Measurements from ENCODE around the gene KRTAP26-1. TPM values are rescaled to one million over a fixed set of nuclear protein-coding genes. Genes with fewer than 3 reads are reported as not detected.

The KRTAP26-1 gene
- not detected for polyA plus RNA-seq (2013, experiment 1 of 2)
- not detected for polyA plus RNA-seq (2013, experiment 2 of 2)

GRCh38 chr21:30320215-30320614 lies at the start of gene KRTAP26-1:
Gene KRTAP26-1, minus strand, starts transcription at chr21:30320315. Its CDS starts 280 bp downstream, at chr21:30320035.
- no peak within 1 kb of the TSS for H3K9ac ChIP-seq (ENCODE audit: low read depth, low read length)
- no peaks in the 10 kb centered on the region for H3K36me3 ChIP-seq (ENCODE audit: insufficient read depth, low read length)
- H3K4me3 ChIP-seq (ENCODE audit: low read length), result no peak within 1 kb of the TSS
- H3K27ac ChIP-seq (ENCODE audit: low read depth, low read length), result no peak within 1 kb of the TSS
- H3K4me1 ChIP-seq (ENCODE audit: insufficient read depth, low read length), result no peaks in the 10 kb centered on the region
- H3K9me3 ChIP-seq (ENCODE audit: insufficient read depth, low read depth, low read length), result no peaks in the 10 kb centered on the region
- H3K27me3 ChIP-seq (ENCODE audit: insufficient read depth, low read length), result no peaks in the 10 kb centered on the region
- WGBS, result 94% methylated on average over 2 of the region's 2 CpGs

- 95% methylated on average over 2 of the region's 3 CpGs for WGBS
- H3K9me3 ChIP-seq (ENCODE audit: insufficient read depth, low read depth, low read length), result no peaks in the 10 kb centered on the region
- no peak overlapping the region for H3K9ac ChIP-seq (ENCODE audit: low read depth, low read length)
- H3K27ac ChIP-seq (ENCODE audit: low read depth, low read length), result no peak overlapping the region
- no peaks in the 10 kb centered on the region for H3K27me3 ChIP-seq (ENCODE audit: insufficient read depth, low read length)
- H3K4me3 ChIP-seq (ENCODE audit: low read length), result no peak overlapping the region
- H3K36me3 ChIP-seq (ENCODE audit: insufficient read depth, low read length), result no peaks in the 10 kb centered on the region
- no peaks in the 10 kb centered on the region for H3K4me1 ChIP-seq (ENCODE audit: insufficient read depth, low read length)
These were observed 35.8 kb upstream of the KRTAP26-1 start for GRCh38 chr21:30355906-30356305.

DNA sequence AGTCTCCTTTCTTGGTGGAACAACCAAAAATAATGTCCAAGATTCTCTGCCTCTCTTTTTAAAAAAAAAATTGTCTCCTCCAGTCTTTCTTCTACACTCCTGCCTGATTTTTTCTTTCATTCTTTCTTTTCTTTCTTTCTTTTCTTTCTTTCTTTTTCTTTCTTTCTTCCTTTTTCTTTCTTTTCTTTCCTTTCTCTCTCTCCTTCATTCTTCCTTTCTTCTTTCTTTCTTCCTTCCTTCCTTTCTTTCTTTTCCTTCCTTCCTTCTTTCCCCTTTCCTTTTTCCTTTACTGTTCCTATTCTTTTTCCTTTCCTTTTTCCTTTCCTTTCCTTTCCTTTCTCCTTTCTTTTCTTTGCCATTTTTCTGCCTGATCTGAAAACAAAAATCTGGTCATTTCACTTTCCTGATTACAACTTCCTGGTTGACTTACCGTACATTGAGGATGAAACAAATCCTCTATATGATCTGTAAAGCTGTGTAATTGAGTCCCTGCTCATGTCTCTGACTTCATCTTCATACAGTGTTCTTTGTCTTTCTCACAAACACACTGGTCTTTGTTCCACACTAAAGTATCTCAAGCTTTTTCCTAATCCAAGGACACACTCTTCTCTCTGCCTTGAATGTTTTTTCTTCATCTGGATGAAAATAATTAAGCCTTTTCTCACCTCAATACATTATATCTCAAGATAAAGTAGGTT lies 34.3 kb upstream of the KRTAP26-1 start:
- Histone ChIP-seq H3K9me3 (ENCODE audit: insufficient read depth, low read depth, low read length) (no peaks in the 10 kb centered on the region), H3K9ac (ENCODE audit: low read depth, low read length) (no peak overlapping the region), H3K27ac (ENCODE audit: low read depth, low read length) (no peak overlapping the region), H3K4me3 (ENCODE audit: low read length) (no peak overlapping the region), H3K4me1 (ENCODE audit: insufficient read depth, low read length) (peaks cover 7% of the 10 kb centered on the region), H3K27me3 (ENCODE audit: insufficient read depth, low read length) (no peaks in the 10 kb centered on the region), H3K36me3 (ENCODE audit: insufficient read depth, low read length) (no peaks in the 10 kb centered on the region)
- WGBS, result 100% methylated on average over 1 of the region's 1 CpG

DNA sequence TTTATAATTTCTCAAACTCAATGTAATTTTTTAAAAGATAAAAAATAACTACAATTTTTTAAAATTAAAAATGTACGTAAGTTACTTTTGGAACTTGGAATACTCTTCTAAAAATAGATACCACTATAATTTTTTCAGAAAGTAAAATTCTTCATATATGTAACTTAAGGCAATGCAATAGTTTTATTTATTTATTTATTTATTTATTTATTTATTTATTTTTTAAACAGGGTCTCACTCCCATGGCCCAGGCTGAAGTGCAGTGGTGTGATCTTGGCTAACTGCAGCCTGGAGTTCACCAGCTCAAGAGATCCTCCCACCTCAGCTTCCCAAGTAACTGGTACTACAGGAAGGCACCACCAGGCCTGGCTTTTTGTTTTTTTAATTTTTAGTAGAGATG lies 31.4 kb upstream of the KRTAP26-1 start:
- H3K4me3 ChIP-seq (ENCODE audit: low read length), result no peak overlapping the region
- no peaks in the 10 kb centered on the region for H3K9me3 ChIP-seq (ENCODE audit: insufficient read depth, low read depth, low read length)
- peaks cover 13% of the 10 kb centered on the region for H3K4me1 ChIP-seq (ENCODE audit: insufficient read depth, low read length)
- no peaks in the 10 kb centered on the region for H3K36me3 ChIP-seq (ENCODE audit: insufficient read depth, low read length)
- no peak overlapping the region for H3K9ac ChIP-seq (ENCODE audit: low read depth, low read length)
- WGBS, result no CpG with 5 or more reads among the region's 1 CpG
- no peak overlapping the region for H3K27ac ChIP-seq (ENCODE audit: low read depth, low read length)
- no peaks in the 10 kb centered on the region for H3K27me3 ChIP-seq (ENCODE audit: insufficient read depth, low read length)

DNA sequence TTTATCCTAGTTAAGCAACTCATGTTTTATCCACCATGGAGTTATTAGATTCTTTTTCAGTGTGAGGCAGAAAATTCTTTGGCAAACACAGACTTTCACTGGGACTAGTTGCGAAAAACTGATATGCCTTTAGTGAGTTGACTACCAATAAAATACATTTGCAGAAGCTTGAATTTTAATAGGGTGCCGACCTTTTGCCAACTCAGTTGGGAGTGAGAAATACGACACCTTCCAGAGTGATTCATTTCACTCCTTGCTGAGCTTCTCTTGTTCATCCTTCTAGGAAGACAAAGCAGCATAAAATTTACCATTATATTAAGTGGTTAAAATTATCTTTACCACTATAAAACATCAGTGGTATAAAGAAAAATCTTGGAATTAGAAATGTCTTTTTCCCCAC lies 29.5 kb upstream of the KRTAP26-1 start:
- Histone ChIP-seq H3K4me3 (ENCODE audit: low read length) (no peak overlapping the region), H3K4me1 (ENCODE audit: insufficient read depth, low read length) (peaks cover 13% of the 10 kb centered on the region), H3K9me3 (ENCODE audit: insufficient read depth, low read depth, low read length) (no peaks in the 10 kb centered on the region), H3K36me3 (ENCODE audit: insufficient read depth, low read length) (no peaks in the 10 kb centered on the region), H3K9ac (ENCODE audit: low read depth, low read length) (no peak overlapping the region), H3K27ac (ENCODE audit: low read depth, low read length) (0 out of 2 replicates have a peak overlapping the region, but pooled peaks have one; percentile 25), H3K27me3 (ENCODE audit: insufficient read depth, low read length) (no peaks in the 10 kb centered on the region)
- WGBS, result 66% methylated on average over 3 of the region's 3 CpGs

DNA sequence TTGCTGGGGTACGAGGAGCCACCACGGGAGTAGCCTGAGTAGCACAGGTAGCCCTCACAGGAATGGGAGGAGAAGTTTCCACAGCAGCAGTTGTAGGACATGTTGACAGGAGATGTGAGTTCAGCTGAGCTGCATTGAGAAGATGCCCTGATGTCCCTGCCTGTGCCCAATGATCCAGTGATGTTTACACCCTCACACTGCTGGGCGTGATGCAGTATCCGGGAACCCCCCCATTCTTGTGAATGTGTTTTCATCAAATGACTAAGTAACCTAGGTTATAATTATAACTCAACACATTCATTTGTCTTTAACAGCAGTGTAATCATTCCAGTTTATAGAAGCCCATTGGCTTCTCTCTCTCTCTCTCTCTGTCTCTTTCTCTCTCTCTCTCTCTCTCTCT lies 28.4 kb upstream of the KRTAP26-1 start, which contains the start of gene KRTAP23-1:
TSS of gene KRTAP23-1 (minus strand) at position 101 of the 400 bp plus-strand sequence. CDS start at position 101, 0 bp downstream.
- H3K4me1 ChIP-seq (ENCODE audit: insufficient read depth, low read length), result peaks cover 13% of the 10 kb centered on the region
- WGBS, result 87% methylated on average over 4 of the region's 4 CpGs
- no peak within 1 kb of the TSS for H3K9ac ChIP-seq (ENCODE audit: low read depth, low read length)
- no peaks in the 10 kb centered on the region for H3K27me3 ChIP-seq (ENCODE audit: insufficient read depth, low read length)
- H3K4me3 ChIP-seq (ENCODE audit: low read length), result no peak within 1 kb of the TSS
- 0 out of 2 replicates have a peak within 1 kb of the TSS, but pooled peaks have one; percentile 25 for H3K27ac ChIP-seq (ENCODE audit: low read depth, low read length)
- no peaks in the 10 kb centered on the region for H3K36me3 ChIP-seq (ENCODE audit: insufficient read depth, low read length)
- H3K9me3 ChIP-seq (ENCODE audit: insufficient read depth, low read depth, low read length), result no peaks in the 10 kb centered on the region

DNA sequence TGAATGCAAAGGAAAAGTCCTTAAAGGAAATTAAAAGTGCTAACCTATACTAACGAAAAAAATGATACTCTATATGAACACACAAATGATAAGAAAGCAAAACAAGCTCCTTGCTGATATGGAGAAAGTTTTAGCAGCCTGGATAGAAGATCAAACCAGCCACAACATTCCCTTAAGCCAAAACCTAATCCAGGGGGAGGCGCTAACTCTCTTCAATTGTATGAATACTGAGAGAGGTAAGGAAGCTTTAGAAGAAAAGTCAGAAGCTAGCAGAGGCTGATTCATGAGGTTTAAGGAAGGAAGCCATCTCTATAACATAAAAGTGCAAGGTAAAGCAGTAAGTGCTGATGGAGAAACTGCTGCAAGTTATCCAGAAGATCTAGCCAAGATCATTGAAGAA lies 24.9 kb upstream of the KRTAP26-1 start:
- Histone ChIP-seq H3K4me3 (ENCODE audit: low read length) (no peak overlapping the region), H3K36me3 (ENCODE audit: insufficient read depth, low read length) (no peaks in the 10 kb centered on the region), H3K4me1 (ENCODE audit: insufficient read depth, low read length) (peaks cover 11% of the 10 kb centered on the region), H3K27me3 (ENCODE audit: insufficient read depth, low read length) (no peaks in the 10 kb centered on the region), H3K9ac (ENCODE audit: low read depth, low read length) (no peak overlapping the region), H3K9me3 (ENCODE audit: insufficient read depth, low read depth, low read length) (no peaks in the 10 kb centered on the region), H3K27ac (ENCODE audit: low read depth, low read length) (no peak overlapping the region)
- WGBS, result 88% methylated on average over 1 of the region's 2 CpGs

DNA sequence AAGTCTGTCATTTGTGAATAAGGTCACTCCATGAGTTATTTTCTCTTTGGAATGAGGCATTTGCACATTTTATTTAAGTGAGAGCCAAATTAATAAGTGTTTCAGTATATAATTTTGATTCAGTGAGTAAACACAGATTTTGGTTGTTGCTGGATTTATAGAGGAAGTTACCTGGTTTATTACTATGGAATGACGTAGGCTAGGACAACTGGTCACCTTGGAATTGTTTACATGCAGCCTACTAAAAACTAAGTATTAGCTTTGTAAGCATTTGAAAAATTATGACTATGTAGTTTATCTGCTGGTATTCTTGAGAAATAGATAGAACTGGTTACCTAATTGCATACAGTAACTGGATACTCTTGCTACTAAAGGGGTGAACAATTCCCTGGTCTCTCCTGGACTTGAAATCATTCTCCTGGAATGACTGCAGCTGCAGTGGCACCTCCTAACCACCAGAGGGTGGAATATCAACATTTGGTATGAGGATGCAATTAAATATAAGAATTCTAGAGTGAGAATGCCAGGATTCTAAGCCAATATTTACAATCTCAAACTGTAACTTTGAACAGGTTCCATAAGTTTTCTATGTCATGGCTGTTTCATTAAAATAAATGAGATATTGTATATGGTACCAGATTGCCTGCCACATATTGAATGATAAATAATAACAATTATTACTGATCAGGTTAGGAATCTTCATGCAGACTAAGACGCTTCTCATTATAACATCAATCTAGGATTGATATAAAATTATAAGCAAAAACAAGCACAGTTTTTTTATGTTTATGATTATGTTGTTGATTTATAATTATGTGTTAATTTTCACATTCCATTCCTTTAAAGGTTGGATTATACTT lies 20.8 kb upstream of the KRTAP26-1 start:
- Histone ChIP-seq H3K9ac (ENCODE audit: low read depth, low read length) (no peak overlapping the region), H3K27ac (ENCODE audit: low read depth, low read length) (no peak overlapping the region), H3K4me1 (ENCODE audit: insufficient read depth, low read length) (no peaks in the 10 kb centered on the region), H3K4me3 (ENCODE audit: low read length) (no peak overlapping the region), H3K27me3 (ENCODE audit: insufficient read depth, low read length) (no peaks in the 10 kb centered on the region), H3K9me3 (ENCODE audit: insufficient read depth, low read depth, low read length) (no peaks in the 10 kb centered on the region), H3K36me3 (ENCODE audit: insufficient read depth, low read length) (no peaks in the 10 kb centered on the region)
- WGBS, result 100% methylated on average over 1 of the region's 2 CpGs

DNA sequence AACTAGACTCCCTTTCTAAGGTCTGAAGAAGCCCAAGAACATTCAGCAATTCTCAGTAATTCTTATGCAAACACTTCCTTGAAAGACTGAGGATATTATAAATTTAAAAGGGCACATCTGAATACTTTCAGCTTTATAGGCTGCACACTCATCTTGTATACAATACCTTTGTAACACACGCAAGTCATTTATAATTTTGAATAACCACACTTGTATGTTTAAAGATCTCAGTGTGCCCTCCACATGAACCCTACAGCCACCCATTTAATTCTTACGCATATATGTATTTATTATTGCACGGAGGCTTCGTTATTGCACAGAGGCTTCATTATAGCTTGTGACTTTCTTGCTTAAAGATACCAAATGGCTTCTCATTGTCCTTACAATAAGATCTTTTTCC lies 18.6 kb upstream of the KRTAP26-1 start:
- WGBS, result 96% methylated on average over 4 of the region's 4 CpGs
- no peak overlapping the region for H3K9ac ChIP-seq (ENCODE audit: low read depth, low read length)
- no peak overlapping the region for H3K27ac ChIP-seq (ENCODE audit: low read depth, low read length)
- no peaks in the 10 kb centered on the region for H3K4me1 ChIP-seq (ENCODE audit: insufficient read depth, low read length)
- H3K4me3 ChIP-seq (ENCODE audit: low read length), result no peak overlapping the region
- no peaks in the 10 kb centered on the region for H3K36me3 ChIP-seq (ENCODE audit: insufficient read depth, low read length)
- no peaks in the 10 kb centered on the region for H3K27me3 ChIP-seq (ENCODE audit: insufficient read depth, low read length)
- no peaks in the 10 kb centered on the region for H3K9me3 ChIP-seq (ENCODE audit: insufficient read depth, low read depth, low read length)

GRCh38 chr21:30337772-30338171 lies 17.7 kb upstream of the KRTAP26-1 start:
- no peak overlapping the region for H3K4me3 ChIP-seq (ENCODE audit: low read length)
- no peak overlapping the region for H3K9ac ChIP-seq (ENCODE audit: low read depth, low read length)
- H3K9me3 ChIP-seq (ENCODE audit: insufficient read depth, low read depth, low read length), result no peaks in the 10 kb centered on the region
- H3K27ac ChIP-seq (ENCODE audit: low read depth, low read length), result no peak overlapping the region
- no peaks in the 10 kb centered on the region for H3K27me3 ChIP-seq (ENCODE audit: insufficient read depth, low read length)
- no peaks in the 10 kb centered on the region for H3K36me3 ChIP-seq (ENCODE audit: insufficient read depth, low read length)
- H3K4me1 ChIP-seq (ENCODE audit: insufficient read depth, low read length), result no peaks in the 10 kb centered on the region

DNA sequence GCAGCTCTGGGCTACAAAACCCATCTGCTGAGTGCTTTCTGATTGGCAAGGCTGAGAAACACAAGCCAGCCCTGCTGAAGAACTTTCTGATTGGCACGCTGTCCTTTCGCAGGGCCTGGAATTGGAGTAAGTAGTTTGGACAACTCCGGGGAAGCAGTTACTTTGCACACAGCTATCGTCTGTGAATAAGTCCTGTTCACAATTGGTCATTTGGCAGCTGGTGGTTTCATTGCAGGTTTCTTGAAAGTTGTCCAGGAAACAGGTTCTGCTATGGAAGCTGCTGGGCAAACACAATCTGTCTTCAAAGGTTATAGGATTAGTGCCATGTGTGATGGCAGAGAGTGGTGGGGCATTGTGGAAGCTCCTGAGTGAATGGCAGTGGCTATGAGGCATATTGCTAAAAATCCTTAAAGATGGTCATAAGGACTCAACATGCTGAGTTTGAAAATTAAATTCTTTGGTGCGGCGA lies 17.2 kb upstream of the KRTAP26-1 start, which contains the start of gene KRTAP27-1:
TSS of gene KRTAP27-1 (minus strand) at position 419 of the 469 bp plus-strand sequence. CDS start at position 393, 26 bp downstream.
- H3K36me3 ChIP-seq (ENCODE audit: insufficient read depth, low read length), result no peaks in the 10 kb centered on the region
- H3K27me3 ChIP-seq (ENCODE audit: insufficient read depth, low read length), result no peaks in the 10 kb centered on the region
- H3K27ac ChIP-seq (ENCODE audit: low read depth, low read length), result no peak within 1 kb of the TSS
- no peaks in the 10 kb centered on the region for H3K4me1 ChIP-seq (ENCODE audit: insufficient read depth, low read length)
- H3K4me3 ChIP-seq (ENCODE audit: low read length), result no peak within 1 kb of the TSS
- WGBS, result 81% methylated on average over 6 of the region's 6 CpGs
- no peak within 1 kb of the TSS for H3K9ac ChIP-seq (ENCODE audit: low read depth, low read length)
- no peaks in the 10 kb centered on the region for H3K9me3 ChIP-seq (ENCODE audit: insufficient read depth, low read depth, low read length)
